Loucy (cell line): ENCODE measurements around the gene FOXM1.

Experiments used
- H2AFZ ChIP-seq: fragments of 200-600 bp; sonication (generic); 2 replicates; pipeline ENCODE4 v1.6.0; 2016; ENCODE audit warnings: antibody characterized with exemption, mild to moderate bottlenecking, low read length, moderate library complexity
- H3F3A ChIP-seq: fragments of 200-600 bp; 2 replicates; pipeline ENCODE4 v1.6.0; 2016; ENCODE audit warnings: antibody characterized with exemption, low read depth, mild to moderate bottlenecking
- H3K27me3 ChIP-seq: fragments of 200-600 bp; sonication (generic); 2 replicates; pipeline ENCODE4 v1.6.1; 2014; ENCODE audit warnings: low read length, mild to moderate bottlenecking; ENCODE audit not compliant: insufficient read depth, poor library complexity, severe bottlenecking
- H3K36me3 ChIP-seq: fragments of 200-600 bp; sonication (generic); 2 replicates; pipeline ENCODE4 v1.6.1; 2016; ENCODE audit warnings: low read length; ENCODE audit not compliant: insufficient read depth
- H3K4me1 ChIP-seq: fragments of 200-600 bp; sonication (generic); 2 replicates; pipeline ENCODE4 v1.5.1; 2014; ENCODE audit warnings: low read length, mild to moderate bottlenecking; ENCODE audit not compliant: insufficient read depth, poor library complexity, severe bottlenecking
- H3K4me2 ChIP-seq: fragments of 200-600 bp; sonication (generic); 2 replicates; pipeline ENCODE4 v1.6.0; 2014; ENCODE audit warnings: antibody characterized with exemption, low read length, low read depth, mild to moderate bottlenecking; ENCODE audit not compliant: poor library complexity, severe bottlenecking
- H3K4me3 ChIP-seq: fragments of 200-600 bp; sonication (generic); 2 replicates; pipeline ENCODE4 v1.5.1; 2014; ENCODE audit warnings: low read length, mild to moderate bottlenecking, mixed read lengths; ENCODE audit not compliant: poor library complexity, severe bottlenecking
- H3K79me2 ChIP-seq: fragments of 200-600 bp; sonication (generic); 2 replicates; pipeline ENCODE4 v1.6.1; 2014; ENCODE audit warnings: low read length; ENCODE audit not compliant: insufficient read depth
- H3K9ac ChIP-seq: fragments of 200-600 bp; sonication (generic); 2 replicates; pipeline ENCODE4 v1.6.0; 2014; ENCODE audit warnings: mild to moderate bottlenecking, low read depth, low read length, moderate library complexity; ENCODE audit not compliant: poor library complexity, severe bottlenecking
- H3K9me2 ChIP-seq: fragments of 200-600 bp; sonication (generic); replicated peaks from 2 replicates; pipeline ENCODE4 v1.6.1; 2016; ENCODE audit warnings: low read depth, low read length, mixed read lengths
- H3K9me3 ChIP-seq: fragments of 200-600 bp; sonication (generic); 2 replicates; pipeline ENCODE4 v1.6.1; 2014; ENCODE audit warnings: mild to moderate bottlenecking, antibody characterized with exemption, low read length, low read depth; ENCODE audit not compliant: insufficient read depth
- H4K20me1 ChIP-seq: fragments of 200-600 bp; sonication (generic); 2 replicates; pipeline ENCODE4 v1.6.0; 2014; ENCODE audit warnings: antibody characterized with exemption, low read length, mild to moderate bottlenecking; ENCODE audit not compliant: insufficient read depth, poor library complexity, severe bottlenecking
- EZH2phosphoT487 ChIP-seq: fragments of 200-600 bp; IDR thresholded peaks from 2 replicates; pipeline ENCODE4 v1.6.1; 2018; ENCODE audit warnings: antibody characterized with exemption, mild to moderate bottlenecking, moderate library complexity, borderline replicate concordance
- TF ChIP-seq, protein P1 (sequence below): fragments of 200-600 bp; sonication (generic); conservative IDR thresholded peaks from 2 replicates; pipeline ENCODE4 v1.5.1; 2014; ENCODE audit warnings: mild to moderate bottlenecking, antibody characterized with exemption, low read length

Gene FOXM1

DNA sequence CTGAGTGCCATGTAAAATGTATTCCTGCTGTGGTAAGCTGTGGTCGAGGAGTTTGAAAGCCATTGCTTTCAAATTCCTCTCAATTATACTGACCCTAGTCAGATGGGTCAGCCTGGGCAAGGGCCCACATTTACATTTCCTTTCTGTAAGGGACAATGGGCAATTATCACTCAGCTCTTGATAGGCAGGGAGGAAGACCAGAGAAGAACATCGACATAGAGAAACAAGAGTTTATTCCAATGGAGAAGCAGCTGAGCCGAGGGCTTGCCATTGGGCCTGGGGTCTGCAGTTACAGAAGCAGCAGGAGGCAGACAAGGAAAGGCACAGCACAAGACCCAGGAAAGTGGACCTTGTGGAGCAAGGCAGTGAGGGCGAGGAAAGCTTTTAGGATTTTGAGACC is 51.8 kb downstream of the FOXM1 start:
- Histone ChIP-seq H3F3A (no peaks in the 10 kb centered on the region), H3K79me2 (no peaks in the 10 kb centered on the region), H3K27me3 (no peaks in the 10 kb centered on the region), H4K20me1 (no peaks in the 10 kb centered on the region), H3K4me1 (no peaks in the 10 kb centered on the region), H3K9me3 (no peaks in the 10 kb centered on the region), H3K36me3 (peaks cover 9% of the 10 kb centered on the region; the same call in 1 of the 2 replicates), H3K4me3 (no peak overlapping the region), H3K9ac (no peak overlapping the region), H3K4me2 (no peak overlapping the region), H3K9me2 (no peaks in the 10 kb centered on the region), H2AFZ (no peak overlapping the region)
- TF ChIP-seq, protein P1, sequence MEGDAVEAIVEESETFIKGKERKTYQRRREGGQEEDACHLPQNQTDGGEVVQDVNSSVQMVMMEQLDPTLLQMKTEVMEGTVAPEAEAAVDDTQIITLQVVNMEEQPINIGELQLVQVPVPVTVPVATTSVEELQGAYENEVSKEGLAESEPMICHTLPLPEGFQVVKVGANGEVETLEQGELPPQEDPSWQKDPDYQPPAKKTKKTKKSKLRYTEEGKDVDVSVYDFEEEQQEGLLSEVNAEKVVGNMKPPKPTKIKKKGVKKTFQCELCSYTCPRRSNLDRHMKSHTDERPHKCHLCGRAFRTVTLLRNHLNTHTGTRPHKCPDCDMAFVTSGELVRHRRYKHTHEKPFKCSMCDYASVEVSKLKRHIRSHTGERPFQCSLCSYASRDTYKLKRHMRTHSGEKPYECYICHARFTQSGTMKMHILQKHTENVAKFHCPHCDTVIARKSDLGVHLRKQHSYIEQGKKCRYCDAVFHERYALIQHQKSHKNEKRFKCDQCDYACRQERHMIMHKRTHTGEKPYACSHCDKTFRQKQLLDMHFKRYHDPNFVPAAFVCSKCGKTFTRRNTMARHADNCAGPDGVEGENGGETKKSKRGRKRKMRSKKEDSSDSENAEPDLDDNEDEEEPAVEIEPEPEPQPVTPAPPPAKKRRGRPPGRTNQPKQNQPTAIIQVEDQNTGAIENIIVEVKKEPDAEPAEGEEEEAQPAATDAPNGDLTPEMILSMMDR: no peak
- TF ChIP-seq EZH2phosphoT487: no peak

DNA sequence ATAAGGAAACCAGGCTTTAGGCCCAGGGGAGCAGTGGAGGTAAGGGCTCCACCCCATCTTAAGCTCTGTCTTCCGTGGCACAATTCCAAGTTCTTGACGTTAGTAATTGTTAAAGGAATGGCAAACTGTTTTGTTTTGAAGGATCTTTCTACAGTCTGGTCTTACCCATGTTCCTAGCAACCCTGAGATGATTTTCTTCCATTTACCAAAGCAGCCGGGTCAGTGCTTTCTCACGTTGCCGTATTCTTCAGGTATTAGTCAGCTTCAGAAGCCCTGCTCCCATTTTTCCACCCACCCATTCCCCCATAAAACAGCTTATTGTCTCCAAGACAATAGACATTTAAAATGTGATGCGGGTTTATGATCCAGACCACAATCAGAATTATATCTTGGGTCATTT is 52.4 kb downstream of the FOXM1 start:
- no peaks in the 10 kb centered on the region for H3K27me3 ChIP-seq
- H3K9me2 ChIP-seq: no peaks in the 10 kb centered on the region
- H3F3A ChIP-seq: no peaks in the 10 kb centered on the region
- H3K4me3 ChIP-seq: no peak overlapping the region
- no peak overlapping the region for H2AFZ ChIP-seq
- no peak overlapping the region for H3K9ac ChIP-seq
- peaks cover 9% of the 10 kb centered on the region; the same call in 1 of the 2 replicates for H3K36me3 ChIP-seq
- H3K79me2 ChIP-seq: no peaks in the 10 kb centered on the region
- no peaks in the 10 kb centered on the region for H3K9me3 ChIP-seq
- TF ChIP-seq, protein P1: no peak
- TF ChIP-seq EZH2phosphoT487: no peak
- H4K20me1 ChIP-seq: no peaks in the 10 kb centered on the region
- no peak overlapping the region for H3K4me2 ChIP-seq
- H3K4me1 ChIP-seq: no peaks in the 10 kb centered on the region

DNA sequence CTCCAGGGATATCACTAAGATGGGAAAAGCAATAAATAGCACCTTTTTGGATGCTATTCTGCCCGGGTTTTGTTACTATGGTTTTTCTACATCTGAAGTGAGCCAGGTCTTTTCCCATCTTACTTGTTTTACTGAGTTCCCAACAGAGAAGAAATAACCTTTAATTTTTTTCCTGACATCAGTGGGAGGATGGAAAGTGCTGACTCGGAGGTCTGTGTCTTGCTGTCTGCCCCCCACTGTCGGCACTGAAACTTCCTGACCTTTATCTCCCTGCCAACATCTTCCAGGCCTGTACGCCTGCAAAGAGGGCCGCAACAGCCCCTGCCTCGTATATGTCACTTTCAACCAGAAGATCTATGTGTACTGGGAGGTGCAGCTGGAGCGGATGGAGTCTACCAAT is 53.5 kb downstream of the FOXM1 start:
- H3K9me3 ChIP-seq: no peaks in the 10 kb centered on the region
- no peaks in the 10 kb centered on the region for H3K4me1 ChIP-seq
- no peak overlapping the region for H3K4me2 ChIP-seq
- H3F3A ChIP-seq: no peaks in the 10 kb centered on the region
- no peaks in the 10 kb centered on the region for H4K20me1 ChIP-seq
- H3K9ac ChIP-seq: no peak overlapping the region
- H2AFZ ChIP-seq: no peak overlapping the region
- TF ChIP-seq EZH2phosphoT487: no peak
- TF ChIP-seq, protein P1: no peak
- H3K9me2 ChIP-seq: no peaks in the 10 kb centered on the region
- H3K36me3 ChIP-seq: peaks cover 9% of the 10 kb centered on the region; the same call in 1 of the 2 replicates
- no peaks in the 10 kb centered on the region for H3K79me2 ChIP-seq
- no peaks in the 10 kb centered on the region for H3K27me3 ChIP-seq
- no peak overlapping the region for H3K4me3 ChIP-seq
